ENCODE measurements around the gene ZAR1L. TPM values are rescaled to one million over a fixed set of nuclear protein-coding genes. Genes with fewer than 3 reads are reported as not detected.

The ZAR1L gene
- polyA plus RNA-seq, 1 donor, result not detected

DNA sequence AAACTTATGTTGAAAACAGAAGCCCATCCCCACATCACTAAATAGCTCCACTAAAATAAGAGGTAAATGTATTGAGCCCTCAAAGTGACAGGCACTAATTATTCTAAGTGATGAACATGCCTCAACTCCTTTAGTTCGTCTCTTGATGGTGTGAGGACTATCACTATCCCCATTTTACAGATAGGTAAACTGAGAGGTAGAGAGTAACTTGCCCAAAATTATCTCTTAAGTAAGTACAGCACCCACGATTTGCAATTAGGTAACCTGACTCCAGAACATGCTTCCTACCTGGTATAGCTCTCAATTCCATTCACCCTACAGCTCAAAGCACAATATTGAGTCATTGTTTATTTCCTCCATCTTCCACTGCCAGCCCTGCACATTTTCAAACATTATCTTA, 12.7 kb downstream of the ZAR1L start:
- DNase-seq (ENCODE audit: low read depth), result no peak

DNA sequence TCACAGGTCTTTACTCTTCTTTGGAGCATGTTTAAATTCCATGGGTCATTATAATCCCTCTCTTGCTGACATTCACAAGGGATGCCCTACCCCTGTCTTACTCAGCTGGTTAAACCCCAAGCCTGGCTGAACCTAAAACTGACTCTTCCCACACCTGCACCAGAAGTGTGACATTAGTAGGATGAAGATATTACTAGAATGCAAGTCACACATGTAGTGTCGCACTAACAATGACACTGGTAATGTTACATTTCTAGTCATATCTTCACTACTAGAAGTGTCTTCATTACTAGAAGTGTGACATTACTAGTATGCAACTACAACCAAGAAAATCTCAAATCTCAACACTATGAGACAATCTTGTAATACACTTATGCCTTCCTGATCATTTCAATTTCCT, 14.2 kb downstream of the ZAR1L start:
- DNase-seq (ENCODE audit: low read depth), result no peak

DNA sequence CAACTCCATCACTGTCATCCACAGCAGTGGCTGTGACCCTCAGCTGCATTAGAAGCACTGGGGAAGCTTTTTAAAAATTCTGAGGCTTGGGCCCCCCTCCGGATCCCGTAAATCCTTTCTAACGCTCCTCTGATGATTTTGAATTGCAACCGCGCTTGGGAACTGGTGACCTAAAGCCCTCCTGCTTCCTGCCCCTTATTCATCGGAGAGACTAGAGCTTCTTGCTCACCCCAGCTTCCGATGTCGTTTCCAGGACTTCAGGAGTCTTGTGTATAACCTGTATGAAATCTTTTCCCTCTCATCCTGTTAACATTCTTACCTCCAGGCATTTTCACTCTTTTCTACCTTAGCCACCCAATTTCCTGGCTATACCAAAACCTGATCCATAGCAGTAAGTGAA, 14.8 kb downstream of the ZAR1L start:
- no peak for DNase-seq (ENCODE audit: low read depth)

- no peak for DNase-seq (ENCODE audit: low read depth)
Observed at GRCh38 chr13:32299893-32300292, 15.3 kb downstream of the ZAR1L start.

- DNase-seq (ENCODE audit: low read depth), result no peak
Observed at GRCh38 chr13:32298695-32299094, 16.5 kb downstream of the ZAR1L start.

GRCh38 chr13:32297206-32297605, 18.0 kb downstream of the ZAR1L start:
- DNase-seq (ENCODE audit: low read depth), result no peak

DNA sequence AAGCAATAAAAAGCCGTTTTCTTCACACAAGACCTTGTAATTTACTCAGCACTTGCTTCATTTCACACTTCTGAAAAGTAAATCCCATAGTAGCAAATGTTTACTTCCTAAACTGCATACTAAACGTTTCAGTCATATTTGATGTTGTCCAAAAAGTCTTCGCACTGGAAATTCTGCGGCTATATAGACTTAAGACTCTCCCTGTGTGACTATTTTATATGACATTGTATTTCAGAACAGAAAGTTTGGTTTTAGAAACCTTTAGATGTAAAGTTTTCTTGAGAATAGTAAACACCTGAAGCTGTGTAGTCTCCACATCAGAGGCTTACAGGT, 29.6 kb downstream of the ZAR1L start:
- DNase-seq (ENCODE audit: low read depth), result no peak

DNA sequence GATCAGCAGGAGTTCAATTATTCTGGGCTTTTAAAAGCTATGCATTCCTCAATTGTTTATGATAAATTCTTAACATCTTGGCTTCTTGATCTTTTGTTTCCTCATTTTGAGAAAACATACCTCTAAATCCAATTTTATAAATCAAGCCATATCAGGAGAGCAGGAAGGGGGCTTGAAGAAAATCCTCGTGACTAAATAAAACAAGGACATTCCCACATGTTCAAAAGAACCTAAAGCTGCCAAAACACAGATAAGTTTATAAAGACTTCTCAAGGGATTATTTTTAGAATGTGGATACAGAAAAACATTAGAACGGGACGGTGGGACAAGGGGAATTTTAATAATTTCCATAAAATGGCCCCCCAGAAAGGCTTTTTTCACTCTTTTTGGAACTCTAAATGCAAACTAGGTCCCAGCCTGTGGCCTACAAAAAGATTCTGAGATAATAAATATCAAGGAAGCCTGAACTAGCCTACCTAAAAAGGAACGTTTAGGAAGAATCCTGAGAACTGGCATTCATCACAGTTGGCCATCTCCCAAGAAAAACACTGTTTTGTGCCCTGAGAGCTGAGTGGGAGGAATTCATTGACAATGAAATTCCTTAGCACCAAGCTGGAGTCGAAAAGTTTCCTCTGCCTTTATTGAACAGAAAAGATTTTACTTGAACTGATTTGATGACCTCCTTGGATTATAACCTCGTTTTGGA, 30.1 kb downstream of the ZAR1L start:
- DNase-seq (ENCODE audit: low read depth), result no peak

DNA sequence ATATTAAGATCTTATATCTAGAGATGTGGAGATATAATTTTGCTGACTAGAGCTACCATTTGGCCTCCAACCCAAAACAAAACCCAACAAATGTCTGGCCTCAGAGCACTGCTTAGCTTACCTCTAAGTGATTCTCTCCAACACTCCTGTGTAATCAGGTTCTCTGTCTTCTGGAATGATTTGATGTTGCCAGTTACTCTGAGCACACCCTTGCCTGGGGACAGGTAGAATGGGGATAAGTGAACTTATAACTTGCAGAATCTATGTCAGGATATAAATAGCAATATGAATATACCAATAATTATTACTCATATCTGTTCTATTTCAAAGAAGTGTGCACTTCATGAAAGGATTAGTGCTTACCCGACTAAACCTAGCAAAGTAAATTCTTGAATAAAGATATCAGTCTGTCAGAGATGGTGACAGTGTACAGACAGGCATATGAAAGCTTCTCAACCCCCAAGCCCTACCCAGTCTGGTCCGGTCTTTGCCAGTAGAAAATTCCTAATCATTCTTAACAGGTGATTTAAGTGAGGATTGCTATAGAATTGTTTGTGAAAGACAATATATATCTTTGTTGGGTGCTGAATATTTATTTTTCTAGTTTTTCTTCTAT, 33.0 kb downstream of the ZAR1L start:
- DNase-seq (ENCODE audit: low read depth), result no peak

- DNase-seq (ENCODE audit: low read depth), result no peak
Observed at GRCh38 chr13:32281096-32281495, 34.1 kb downstream of the ZAR1L start.

GRCh38 chr13:32278426-32278825, 36.7 kb downstream of the ZAR1L start:
- no peak for DNase-seq (ENCODE audit: low read depth)

- no peak for DNase-seq (ENCODE audit: low read depth)
Observed at GRCh38 chr13:32277839-32278238, 37.3 kb downstream of the ZAR1L start.

DNA sequence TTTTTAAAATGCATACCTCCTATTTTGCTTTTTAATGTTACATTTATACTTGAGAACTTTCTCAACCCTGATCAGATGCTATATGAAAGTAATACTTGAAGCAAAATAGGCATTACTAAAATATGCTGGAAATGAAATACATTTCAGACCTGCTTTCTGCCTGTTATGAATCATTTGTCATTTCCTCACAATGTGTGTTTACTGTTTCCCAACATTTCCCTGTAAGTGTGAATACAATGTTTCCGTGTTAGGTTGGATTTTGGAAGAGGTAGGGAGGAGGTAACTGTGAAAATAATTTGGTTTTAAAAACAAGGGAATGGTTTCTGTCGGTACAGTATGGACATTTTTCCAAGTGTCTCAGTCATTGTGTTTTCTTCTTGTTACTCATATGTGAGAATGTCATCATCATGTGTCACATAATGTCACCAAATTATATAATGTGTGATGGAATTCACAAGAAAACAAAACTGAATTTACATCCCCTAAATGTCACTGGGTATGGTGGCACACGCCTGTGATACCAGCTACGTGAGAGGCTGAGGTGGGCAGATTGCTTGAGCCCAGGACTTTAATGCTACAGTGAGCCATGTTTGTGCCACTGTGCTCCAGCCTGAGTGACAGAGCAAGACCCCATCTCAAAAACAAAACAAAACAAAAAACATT, 43.0 kb downstream of the ZAR1L start:
- DNase-seq (ENCODE audit: low read depth), result no peak

DNA sequence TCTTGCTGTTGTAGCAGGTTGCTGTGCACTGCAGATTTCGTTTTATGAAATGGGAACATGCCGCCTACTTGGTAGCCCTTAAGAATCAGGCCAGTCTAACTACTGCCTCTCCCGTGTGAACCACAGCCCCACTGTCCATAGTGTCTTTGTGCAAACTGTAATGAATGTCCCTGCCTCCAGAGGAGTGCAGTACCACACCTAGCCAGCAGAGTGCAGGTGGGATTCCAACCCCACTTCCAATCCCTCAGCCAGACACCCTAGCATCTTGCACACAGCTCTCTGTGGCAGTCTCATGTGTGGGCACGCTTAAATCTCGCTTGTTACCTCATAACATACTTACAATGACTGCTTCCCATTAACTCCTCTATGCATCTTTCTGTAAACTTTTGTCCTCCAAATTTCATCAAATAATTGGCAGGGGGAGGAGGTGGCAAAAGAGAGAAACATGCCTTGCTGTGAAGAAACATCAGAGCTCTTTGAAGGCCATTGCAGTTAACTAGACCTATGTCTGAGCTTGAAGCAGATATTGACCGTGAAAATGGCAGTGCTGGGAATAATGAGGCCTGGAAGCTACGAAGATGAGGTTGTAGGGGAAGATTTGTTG, 47.2 kb downstream of the ZAR1L start:
- DNase-seq (ENCODE audit: low read depth), result no peak

- DNase-seq (ENCODE audit: low read depth), result no peak
Observed at GRCh38 chr13:32266130-32266529, 49.0 kb downstream of the ZAR1L start.

- DNase-seq (ENCODE audit: low read depth), result no peak
Observed at GRCh38 chr13:32265726-32266125, 49.4 kb downstream of the ZAR1L start.

DNA sequence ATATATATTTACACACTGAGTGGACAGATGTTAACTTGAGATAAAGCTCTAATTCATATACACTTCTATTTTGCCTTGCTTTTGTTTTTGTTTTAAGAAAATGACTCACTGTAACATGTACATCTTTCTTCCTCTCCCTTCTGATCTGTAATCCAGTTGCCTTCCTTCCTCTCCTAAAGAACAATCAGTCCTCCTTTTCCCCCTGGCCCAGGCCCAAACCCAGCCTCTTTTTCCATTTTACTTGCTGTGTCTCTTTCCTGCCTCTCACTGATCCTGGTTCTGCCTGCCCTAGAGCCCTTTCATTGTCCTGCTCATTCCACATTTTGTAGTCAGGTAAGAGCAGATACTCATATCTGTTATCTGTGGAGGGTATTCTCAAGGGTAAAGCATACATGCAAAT, 50.8 kb downstream of the ZAR1L start:
- no peak for DNase-seq (ENCODE audit: low read depth)

DNA sequence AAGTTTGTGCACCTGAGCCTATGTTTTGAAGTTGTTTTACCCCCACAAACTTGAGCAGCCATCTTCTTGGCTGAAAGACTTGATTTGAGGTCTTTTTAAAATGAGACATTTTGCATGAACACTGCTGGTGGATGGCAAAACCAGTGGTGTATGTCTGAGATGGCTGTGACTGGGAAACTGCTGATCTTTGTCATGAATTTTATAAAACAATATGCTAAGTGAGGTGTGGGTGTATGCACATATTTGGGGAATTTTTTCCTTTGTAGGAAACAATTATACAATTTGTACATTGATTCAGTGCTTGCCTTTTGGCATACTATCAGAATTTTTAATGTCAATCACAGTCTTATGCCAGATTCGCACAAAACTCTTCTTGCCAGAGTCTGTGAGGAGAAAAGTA, 52.5 kb downstream of the ZAR1L start:
- DNase-seq (ENCODE audit: low read depth), result no peak

- DNase-seq (ENCODE audit: low read depth), result no peak
Observed at GRCh38 chr13:32262165-32262564, 53.0 kb downstream of the ZAR1L start.

DNA sequence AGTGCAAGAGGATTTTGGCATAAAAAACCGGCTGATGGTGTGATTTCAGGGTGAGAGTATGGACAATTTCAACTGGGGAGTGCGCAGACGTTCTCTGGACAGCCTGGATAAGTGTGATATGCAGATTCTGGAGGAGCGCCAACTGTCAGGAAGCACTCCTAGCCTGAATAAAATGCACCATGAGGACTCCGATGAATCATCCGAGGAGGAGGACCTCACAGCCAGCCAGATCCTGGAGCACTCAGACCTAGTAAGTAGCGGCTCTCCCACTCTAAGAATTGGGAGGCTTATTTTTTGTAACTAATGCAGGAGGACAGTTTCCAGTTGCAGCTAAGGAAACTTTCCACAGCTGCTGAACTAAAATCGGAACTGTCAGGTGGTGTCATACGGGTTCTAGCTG, 53.6 kb downstream of the ZAR1L start:
- DNase-seq (ENCODE audit: low read depth), result peak; percentile 53

DNA sequence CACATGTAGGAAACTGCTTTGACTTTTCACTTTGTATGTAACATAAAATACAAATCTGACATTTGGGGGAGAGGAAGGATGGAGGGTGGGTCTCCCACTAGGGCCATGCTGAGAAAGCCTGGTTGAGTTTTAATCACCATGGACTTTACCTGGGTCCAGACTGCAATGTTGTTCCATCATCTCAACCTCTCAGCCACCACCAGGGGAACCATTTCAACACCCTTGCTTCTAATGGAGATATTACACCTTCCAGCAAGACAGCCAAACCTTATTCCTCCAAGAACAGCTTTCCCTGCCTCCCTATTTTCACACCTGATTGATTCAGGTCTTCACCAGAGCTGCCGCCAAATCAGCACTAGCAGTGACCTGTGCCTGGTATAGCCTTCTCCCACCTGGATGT, 56.0 kb downstream of the ZAR1L start:
- DNase-seq (ENCODE audit: low read depth), result no peak

GRCh38 chr13:32257649-32258048, 57.5 kb downstream of the ZAR1L start:
- no peak for DNase-seq (ENCODE audit: low read depth)

- no peak for DNase-seq (ENCODE audit: low read depth)
Observed at GRCh38 chr13:32256243-32256642, 58.9 kb downstream of the ZAR1L start.
